ENCODE results near the gene IFFO2. TPM values are rescaled to one million over a fixed set of nuclear protein-coding genes. Genes with fewer than 3 reads are reported as not detected.

IFFO2 gene
- total and polyA plus RNA-seq, 2 donors (not counting 3 experiments of a cell fraction or from before 2014, with no cell fraction given), result 31.1 to 31.3 TPM

- Histone ChIP-seq H4K20me1 (replicated peaks; ENCODE audit: control insufficient read depth, extremely low read depth, insufficient read depth, low read length) (no peaks in the 10 kb centered on the region), H3K27me3 (ENCODE audit: control insufficient read depth in 2 of 2, insufficient read depth in 2 of 2, low read length in 2 of 2) (no peaks in the 10 kb centered on the region), H2AFZ (ENCODE audit: low read depth, low read length) (no peak overlapping the region), H3K9ac (replicated peaks; ENCODE audit: extremely low read depth, insufficient read depth, low read length) (no peak overlapping the region), H3K4me3 (replicated peaks in 1 of 3; ENCODE audit: insufficient read depth in 1 of 3, low read depth in 1 of 3, low read length in 3 of 3) (no peak overlapping the region), H3K4me1 (ENCODE audit: control insufficient read depth, extremely low read depth, insufficient read depth, low read length) (no peaks in the 10 kb centered on the region), H3K27ac (ENCODE audit: insufficient read depth, low read depth, low read length) (no peak overlapping the region), H3K79me2 (ENCODE audit: control insufficient read depth, insufficient read depth, low read length) (no peaks in the 10 kb centered on the region), H3K36me3 (ENCODE audit: control insufficient read depth in 2 of 2, extremely low read depth in 1 of 2, insufficient read depth in 2 of 2, low read length in 2 of 2) (no peaks in the 10 kb centered on the region), H3K4me2 (ENCODE audit: insufficient read depth, low read length) (no peak overlapping the region), H3K9me1 (replicated peaks; ENCODE audit: control insufficient read depth, extremely low read depth, insufficient read depth, low read length) (no peaks in the 10 kb centered on the region), H3K9me3 (replicated peaks; ENCODE audit: control insufficient read depth, insufficient read depth, low read length) (no peaks in the 10 kb centered on the region)
- ChIA-PET POLR2A (no interaction called here), CTCF (no interaction called here)
- TF ChIP-seq POLR2AphosphoS5 (IDR thresholded peaks at IDR 0.05; ENCODE audit: insufficient read depth, low read depth, low read length) (no peak), POLR2A (IDR thresholded peaks at IDR 0.05; ENCODE audit: low read depth, low read length) (no peak), CTCF (IDR thresholded peaks at IDR 0.05; ENCODE audit: extremely low read depth in 1 of 2, insufficient read depth in 1 of 2, low read depth in 1 of 2, low read length in 2 of 2) (no peak), JUN (IDR thresholded peaks at IDR 0.05; ENCODE audit: borderline replicate concordance, insufficient read depth, insufficient read length, low read depth) (no peak), FOS (IDR thresholded peaks at IDR 0.05; ENCODE audit: borderline replicate concordance, insufficient read depth, low read length) (no peak), MAX (IDR thresholded peaks at IDR 0.05; ENCODE audit: insufficient read depth, insufficient read length) (no peak), EZH2 (IDR thresholded peaks at IDR 0.05; ENCODE audit: borderline replicate concordance, low read depth, low read length, severe bottlenecking) (no peak), GATA2 (IDR thresholded peaks at IDR 0.05; ENCODE audit: insufficient read depth, insufficient read length, low read depth, low read length) (no peak), MYC (IDR thresholded peaks at IDR 0.05; ENCODE audit: low read depth, low read length) (no peak)
- intact Hi-C loops (cut with micrococcal nuclease) (no loop called here), dilution Hi-C loops (cut with MboI; ENCODE audit: extremely low pct_ligation_motif_present, low sequenced_read_pairs) (no loop called here)
- BruUV-seq (replicated peaks), result no TSS peak
- FAIRE-seq (no peak), DNase-seq (ENCODE audit: low read depth, low spot score) (no peak)
Measured at GRCh38 chr1:18856435-18856834, 100.0 kb downstream of the IFFO2 start.
